ENCODE data around the gene CALM1.

GRCh38 chr14:90386321-90386720, 10.5 kb upstream of the CALM1 start:
- TF ChIP-seq ZNF274 (IDR thresholded peaks at IDR 0.05; ENCODE audit: low read depth, low read length): no peak
- no peak for TF ChIP-seq SUZ12 (IDR thresholded peaks at IDR 0.05; ENCODE audit: extremely low read depth, insufficient read depth, insufficient read length)

Data from NT2/D1 (cell line).